GM12878 (cell line): Measurements from ENCODE around the gene TCERG1L. TPM values are rescaled to one million over a fixed set of nuclear protein-coding genes. Genes with fewer than 3 reads are reported as not detected.

Experiments
- ATAC-seq: fragments of 200-7000 bp; cut with Tn5 transposase; 3 replicates; pipeline ENCODE4 v1.9.1; 2020; ENCODE audit warnings: mild to moderate bottlenecking, moderate library complexity
- BruUV-seq: library from RNA; stranded (reverse); fragments of 400-500 nt; replicated peaks from 2 replicates; lab custom pipeline; 2021; lab: Mats Ljungman, UMichigan
- CTCF ChIA-PET: fragments of 300-600 bp; sonication (Branson Sonifier 250); formaldehyde crosslinking; extraction: SDS; loops from one replicate; lab custom pipeline; 2021; ENCODE audit warnings: inconsistent platforms; lab: Yijun Ruan, JAX
- POLR2A ChIA-PET: fragments of 350-600 bp; formaldehyde crosslinking; extraction: SDS; loops from one replicate; lab custom pipeline; 2021; ENCODE audit warnings: inconsistent platforms; lab: Charles Lee
- RAD21 ChIA-PET: fragments of 300-600 bp; sonication (Branson Sonifier 250); formaldehyde crosslinking; loops from one replicate; lab custom pipeline; 2023; ENCODE audit warnings: antibody characterized with exemption; ENCODE audit not compliant: unreplicated experiment; lab: Charles Lee
- SMC1A ChIA-PET: fragments of 300-600 bp; sonication (Branson Sonifier 250); formaldehyde crosslinking; loops from one replicate; lab custom pipeline; 2023; ENCODE audit not compliant: unreplicated experiment, uncharacterized antibody; lab: Charles Lee
- DNase-seq: peaks from one replicate; pipeline ENCODE4 v3.0.0-alpha.2; 2011; ENCODE audit warnings: low read depth, low spot score
- FAIRE-seq: peaks from 3 replicates; lab custom pipeline; 2011; peaks lifted over from hg19 to GRCh38; lab: Jason Lieb, UNC
- H2AFZ ChIP-seq: 2 replicates; pipeline ENCODE4 v1.6.0; 2011; ENCODE audit warnings: low read depth, low read length, control low read depth; ENCODE audit not compliant: control insufficient read depth
- H3K27ac ChIP-seq: 2 replicates; pipeline ENCODE4 v1.5.1; 2011; ENCODE audit warnings: control low read depth; ENCODE audit not compliant: control insufficient read depth, insufficient read depth
- H3K27me3 ChIP-seq, 2 experiments: replicated peaks in 1 of 2; 2 replicates each; pipeline versions ENCODE4 v1.6.0 to v1.6.1; 2011; ENCODE audit warnings: low read length in 1 of 2; ENCODE audit not compliant: control insufficient read depth in 2 of 2, insufficient read depth in 2 of 2
- H3K36me3 ChIP-seq, 2 experiments: 2 replicates each; pipeline ENCODE4 v1.5.1; 2011; ENCODE audit warnings: low read length in 1 of 2; ENCODE audit not compliant: control insufficient read depth in 2 of 2, insufficient read depth in 2 of 2
- H3K4me1 ChIP-seq: 2 replicates; pipeline ENCODE4 v1.6.1; 2011; ENCODE audit warnings: mild to moderate bottlenecking, low read length, moderate library complexity, mixed read lengths; ENCODE audit not compliant: control insufficient read depth, insufficient read depth
- H3K4me2 ChIP-seq: 2 replicates; pipeline ENCODE4 v1.6.0; 2011; ENCODE audit warnings: control low read depth; ENCODE audit not compliant: control insufficient read depth, insufficient read depth
- H3K4me3 ChIP-seq: fragments of 200-600 bp; sonication (generic); 2 replicates; pipeline ENCODE4 v1.5.1; 2016
- H3K79me2 ChIP-seq: 2 replicates; pipeline ENCODE4 v1.6.0; 2011; ENCODE audit warnings: low read length; ENCODE audit not compliant: control insufficient read depth, insufficient read depth
- H3K9ac ChIP-seq: 2 replicates; pipeline ENCODE4 v1.8.0; 2011; ENCODE audit warnings: low read length, control low read depth, mixed read lengths; ENCODE audit not compliant: control insufficient read depth, insufficient read depth
- H3K9me3 ChIP-seq: replicated peaks from 3 replicates; pipeline ENCODE4 v1.5.1; 2011; ENCODE audit warnings: mild to moderate bottlenecking, low read length; ENCODE audit not compliant: control insufficient read depth, insufficient read depth
- H4K20me1 ChIP-seq: 2 replicates; pipeline ENCODE4 v1.6.0; 2011; ENCODE audit not compliant: control insufficient read depth, insufficient read depth
- ATF3 ChIP-seq: IDR thresholded peaks from 2 replicates; pipeline ENCODE4 v1.6.1; 2011; ENCODE audit warnings: low read depth, mild to moderate bottlenecking, low read length, moderate library complexity, borderline replicate concordance; ENCODE audit errors: extremely low read depth
- BCL3 ChIP-seq: IDR thresholded peaks from 2 replicates; pipeline ENCODE4 v1.6.1; 2011; ENCODE audit warnings: borderline replicate concordance, low read depth, mild to moderate bottlenecking, moderate library complexity, low read length; ENCODE audit not compliant: insufficient read depth, poor library complexity, severe bottlenecking
- BCLAF1 ChIP-seq: fragments of 450-650 bp; IDR thresholded peaks from 2 replicates; pipeline ENCODE4 v1.6.1; 2017; ENCODE audit warnings: antibody characterized with exemption, mild to moderate bottlenecking, moderate library complexity
- CEBPZ ChIP-seq: fragments of 150-350 bp; IDR thresholded peaks from 2 replicates; pipeline ENCODE4 v1.6.1; 2016; ENCODE audit warnings: low read depth, low read length
- IKZF2 ChIP-seq, 2 experiments: fragments of 450-650 bp; IDR thresholded peaks; 2 replicates each; pipeline ENCODE4 v1.6.1; 2017; ENCODE audit warnings: mild to moderate bottlenecking in 2 of 2, moderate library complexity in 2 of 2
- MEF2A ChIP-seq: IDR thresholded peaks from 2 replicates; pipeline ENCODE4 v1.6.1; 2011; ENCODE audit warnings: low read depth, mild to moderate bottlenecking, low read length, moderate library complexity; ENCODE audit not compliant: insufficient read depth
- NBN ChIP-seq: fragments of 450-650 bp; IDR thresholded peaks from 2 replicates; pipeline ENCODE4 v1.6.1; 2016
- RAD21 ChIP-seq: IDR thresholded peaks from 2 replicates; pipeline ENCODE4 v1.6.1; 2011; ENCODE audit warnings: mild to moderate bottlenecking, low read depth, low read length, moderate library complexity; ENCODE audit not compliant: insufficient read depth
- RAD51 ChIP-seq: fragments of 450-650 bp; IDR thresholded peaks from 2 replicates; pipeline ENCODE4 v1.6.1; 2016; ENCODE audit warnings: moderate library complexity, mild to moderate bottlenecking, inconsistent platforms
- TBL1XR1 ChIP-seq: IDR thresholded peaks from 2 replicates; pipeline ENCODE4 v1.6.1; 2012; ENCODE audit warnings: low read depth, low read length, improper control_type of control experiment
- ZBTB11 ChIP-seq: fragments of 450-650 bp; formaldehyde crosslinking; IDR thresholded peaks from 2 replicates; pipeline ENCODE4 v1.5.0; 2022; ENCODE audit warnings: mild to moderate bottlenecking, missing genetic modification characterization
- WGBS: methylation state at CpG from one replicate; pipeline ENCODE4 v1.1.6; 2016; ENCODE audit warnings: low lambda C conversion rate; ENCODE audit not compliant: insufficient replicate concordance, insufficient coverage; ENCODE audit errors: missing lambda C conversion rate; 5-methylcytosine and 5-hydroxymethylcytosine counted together
- in situ Hi-C: fragments of 300-500 bp; cut with MboI; formaldehyde crosslinking; loops from 9 replicates; pipeline ENCODE4 v1.14.3; 2018; ENCODE audit warnings: mixed read lengths
- intact Hi-C: fragments of 100-400 bp; cut with micrococcal nuclease; formaldehyde crosslinking; loops from one replicate; pipeline ENCODE4 v1.14.2; 2022; ENCODE audit not compliant: unreplicated experiment
- polyA plus RNA-seq, 11 experiments: library from polyadenylated mRNA; depleted of rRNA in 4 of 11; unstranded in 6 of 11; stranded (reverse) in 5 of 11; fragments of >200 nt; fragmentation: Nextera tagmentation in 4 of 11; fragmentation: Illumina TruSeq in 1 of 11; extraction: Ambion mirVana in 4 of 11; extraction: Trizol in 1 of 11; gene quantifications; 1 replicate in 1 of 11; 2 replicates in 10 of 11; pipeline versions ENCODE4 v1.2.1 to v1.2.3, GENCODE V29; 2011 to 2016; ENCODE audit warnings: inconsistent platforms in 2 of 11, missing spikeins in 2 of 11, low read depth in 1 of 11
- total RNA-seq, 4 experiments: library from RNA; depleted of rRNA in 3 of 4; stranded (reverse); fragments of >200 nt in 3 of 4; fragmentation: Illumina TruSeq in 1 of 4; extraction: Trizol in 1 of 4; gene quantifications; 2 replicates each; pipeline versions ENCODE4 v1.2.1 to v1.2.3, GENCODE V29; 2013 to 2021

The TCERG1L gene
- total and polyA plus RNA-seq, 10 of the 15 experiments (the other 5 are each of a cell fraction or from before 2014, with no cell fraction given) = not detected

GRCh38 chr10:131168238-131168875, 143.2 kb downstream of the TCERG1L start:
- intact Hi-C loops = no loop called here
- ATAC-seq = no peak
- CTCF ChIA-PET = no interaction called here
- TF ChIP-seq CEBPZ (no peak), ATF3 (no peak), RAD51 (no peak), TBL1XR1 (no peak), NBN (no peak), BCLAF1 (no peak), BCL3 (no peak), RAD21 (no peak), MEF2A (no peak), IKZF2 (IDR thresholded peaks at IDR 0.05) (no peak), ZBTB11 (CRISPR knock-in tag) (no peak)

More at GRCh38 chr10:131168238-131168875, 143.2 kb downstream of the TCERG1L start:
- Histone ChIP-seq H3K4me1 (no peaks in the 10 kb centered on the region), H3K36me3 (no peaks in the 10 kb centered on the region), H3K79me2 (no peaks in the 10 kb centered on the region), H4K20me1 (no peaks in the 10 kb centered on the region), H2AFZ (no peak overlapping the region), H3K9me3 (no peaks in the 10 kb centered on the region; the same call in 2 of the 3 replicates), H3K27me3 (no peaks in the 10 kb centered on the region), H3K4me3 (no peak overlapping the region), H3K4me2 (no peak overlapping the region), H3K9ac (no peak overlapping the region), H3K27ac (no peak overlapping the region)
- 36% methylated on average over 17 of the region's 17 CpGs for WGBS
- ChIA-PET RAD21 (no interaction called here), SMC1A (no interaction called here), POLR2A (no interaction called here)
- BruUV-seq = no TSS peak
- in situ Hi-C loops = no loop called here
- FAIRE-seq (no peak), DNase-seq (no peak)
